GM23338 (cell line): Measurements from ENCODE around the gene DUSP7. TPM values are rescaled to one million over a fixed set of nuclear protein-coding genes. Genes with fewer than 3 reads are reported as not detected.

ENCODE experiments used
- ATAC-seq: fragments of 200-7000 bp; cut with Tn5 transposase; 3 replicates; pipeline ENCODE4 v1.9.1; 2020
- DNase-seq: peaks from one replicate; pipeline ENCODE4 v3.0.0-alpha.2; 2015; ENCODE audit warnings: low spot score
- H2AFZ ChIP-seq: fragments of 200-600 bp; sonication (generic); 2 replicates; pipeline ENCODE4 v1.8.0; 2016; ENCODE audit warnings: antibody characterized with exemption, mild to moderate bottlenecking, moderate library complexity
- H3F3A ChIP-seq: fragments of 200-600 bp; sonication (generic); replicated peaks from 2 replicates; pipeline ENCODE4 v1.8.0; 2017; ENCODE audit warnings: antibody characterized with exemption, mixed run types, low read depth
- H3K27ac ChIP-seq: fragments of 200-600 bp; sonication (generic); 2 replicates; pipeline ENCODE4 v1.6.1; 2016; ENCODE audit warnings: low read depth
- H3K27me3 ChIP-seq: fragments of 200-600 bp; sonication (generic); 2 replicates; pipeline ENCODE4 v1.8.0; 2016; ENCODE audit warnings: mild to moderate bottlenecking, mixed run types, moderate library complexity; ENCODE audit not compliant: insufficient read depth
- H3K36me3 ChIP-seq: fragments of 200-600 bp; sonication (generic); 2 replicates; pipeline ENCODE4 v1.8.0; 2016; ENCODE audit warnings: mild to moderate bottlenecking; ENCODE audit not compliant: insufficient read depth
- H3K4me1 ChIP-seq: fragments of 200-600 bp; sonication (generic); 2 replicates; pipeline ENCODE4 v1.8.0; 2016; ENCODE audit warnings: mild to moderate bottlenecking, moderate library complexity; ENCODE audit not compliant: insufficient read depth
- H3K4me2 ChIP-seq: fragments of 200-600 bp; sonication (generic); 2 replicates; pipeline ENCODE4 v1.7.1; 2017; ENCODE audit warnings: mixed run types
- H3K4me3 ChIP-seq: fragments of 200-600 bp; sonication (generic); 2 replicates; pipeline ENCODE4 v1.6.1; 2016; ENCODE audit warnings: mixed run types
- H3K79me2 ChIP-seq: fragments of 200-600 bp; sonication (generic); replicated peaks from 2 replicates; pipeline ENCODE4 v1.8.0; 2017; ENCODE audit warnings: mild to moderate bottlenecking; ENCODE audit not compliant: insufficient read depth
- H3K9me2 ChIP-seq: fragments of 200-600 bp; sonication (generic); 2 replicates; pipeline ENCODE4 v1.8.0; 2017; ENCODE audit not compliant: insufficient read depth
- H4K20me1 ChIP-seq: fragments of 200-600 bp; sonication (generic); replicated peaks from 2 replicates; pipeline ENCODE4 v1.8.0; 2017; ENCODE audit warnings: mild to moderate bottlenecking; ENCODE audit not compliant: insufficient read depth
- H3K27ac Mint-ChIP-seq: 2 replicates; pipeline ENCODE4 v1.8.0; 2020; ENCODE audit warnings: inconsistent platforms, mild to moderate bottlenecking, moderate library complexity, mixed read lengths
- H3K27me3 Mint-ChIP-seq: 3 replicates; pipeline ENCODE4 v1.8.0; 2022; ENCODE audit warnings: low read depth, mild to moderate bottlenecking, moderate library complexity, mixed read lengths, inconsistent platforms; ENCODE audit not compliant: insufficient read depth, poor library complexity
- H3K36me3 Mint-ChIP-seq: 3 replicates; pipeline ENCODE4 v1.8.0; 2021; ENCODE audit warnings: low read depth, mild to moderate bottlenecking, inconsistent platforms, moderate library complexity, mixed read lengths
- H3K4me1 Mint-ChIP-seq: 3 replicates; pipeline ENCODE4 v1.8.0; 2020; ENCODE audit warnings: mild to moderate bottlenecking, inconsistent platforms, mixed read lengths
- H3K4me3 Mint-ChIP-seq: 3 replicates; pipeline ENCODE4 v1.8.0; 2021; ENCODE audit warnings: moderate library complexity, mild to moderate bottlenecking, inconsistent platforms, mixed read lengths
- H3K9me3 Mint-ChIP-seq: 3 replicates; pipeline ENCODE4 v1.8.0; 2020; ENCODE audit warnings: moderate library complexity, mild to moderate bottlenecking, inconsistent platforms, mixed read lengths
- CREB1 ChIP-seq: fragments of 250-450 bp; sonication (Bioruptor Pico); IDR thresholded peaks from 2 replicates; pipeline ENCODE4 v1.5.0; 2020; ENCODE audit warnings: low read depth, mild to moderate bottlenecking, moderate library complexity
- CTCF ChIP-seq, 2 experiments: fragments of 200-600 bp in 1 of 2; sonication (generic) in 1 of 2; conservative IDR thresholded peaks; 2 replicates each; pipeline versions ENCODE4 v1.5.1 to v1.6.1; 2016 to 2017; ENCODE audit warnings: antibody characterized with exemption in 2 of 2, low read depth in 2 of 2, mild to moderate bottlenecking in 2 of 2, moderate library complexity in 1 of 2
- EZH2 ChIP-seq: fragments of 200-600 bp; sonication (generic); IDR thresholded peaks from one replicate; pipeline ENCODE4 v1.8.0; 2017; ENCODE audit warnings: antibody characterized with exemption, mild to moderate bottlenecking, low read depth; ENCODE audit not compliant: unreplicated experiment
- JUNB ChIP-seq: IDR thresholded peaks from one replicate; pipeline ENCODE4 v1.6.1; 2016; ENCODE audit warnings: antibody characterized with exemption; ENCODE audit not compliant: unreplicated experiment
- REST ChIP-seq: IDR thresholded peaks from one replicate; pipeline ENCODE4 v1.6.1; 2018; ENCODE audit warnings: antibody characterized with exemption; ENCODE audit not compliant: unreplicated experiment
- STAT1 ChIP-seq: IDR thresholded peaks from one replicate; pipeline ENCODE4 v1.6.1; 2016; ENCODE audit warnings: antibody characterized with exemption; ENCODE audit not compliant: unreplicated experiment
- ZNF114 ChIP-seq: fragments of 250-450 bp; sonication (Bioruptor Pico); IDR thresholded peaks from 2 replicates; pipeline ENCODE4 v1.5.0; 2020; ENCODE audit warnings: mild to moderate bottlenecking, moderate library complexity
- polyA plus RNA-seq: library from polyadenylated mRNA; unstranded; fragments of >200 nt; fragmentation: Nextera tagmentation; extraction: Ambion mirVana; gene quantifications from 2 replicates; pipeline ENCODE4 v1.2.1, GENCODE V29; 2016
- total RNA-seq: library from RNA; depleted of rRNA; stranded (reverse); fragments of >200 nt; shearing (Covaris generic); gene quantifications from 2 replicates; pipeline ENCODE4 v1.2.3, GENCODE V29; 2014
- TF ChIP-seq, protein P1 (sequence below): fragments of 250-450 bp; sonication (Bioruptor Pico); IDR thresholded peaks from 2 replicates; pipeline ENCODE4 v1.5.0; 2020; ENCODE audit warnings: mild to moderate bottlenecking, moderate library complexity

Gene DUSP7
- total and polyA plus RNA-seq, 2 experiments from 2014 or later, result 5.6 to 14.7 TPM

- TF ChIP-seq REST (no peak), JUNB (no peak), EZH2 (no peak), ZNF114 (CRISPR knock-in tag) (no peak)
- TF ChIP-seq, protein P1, sequence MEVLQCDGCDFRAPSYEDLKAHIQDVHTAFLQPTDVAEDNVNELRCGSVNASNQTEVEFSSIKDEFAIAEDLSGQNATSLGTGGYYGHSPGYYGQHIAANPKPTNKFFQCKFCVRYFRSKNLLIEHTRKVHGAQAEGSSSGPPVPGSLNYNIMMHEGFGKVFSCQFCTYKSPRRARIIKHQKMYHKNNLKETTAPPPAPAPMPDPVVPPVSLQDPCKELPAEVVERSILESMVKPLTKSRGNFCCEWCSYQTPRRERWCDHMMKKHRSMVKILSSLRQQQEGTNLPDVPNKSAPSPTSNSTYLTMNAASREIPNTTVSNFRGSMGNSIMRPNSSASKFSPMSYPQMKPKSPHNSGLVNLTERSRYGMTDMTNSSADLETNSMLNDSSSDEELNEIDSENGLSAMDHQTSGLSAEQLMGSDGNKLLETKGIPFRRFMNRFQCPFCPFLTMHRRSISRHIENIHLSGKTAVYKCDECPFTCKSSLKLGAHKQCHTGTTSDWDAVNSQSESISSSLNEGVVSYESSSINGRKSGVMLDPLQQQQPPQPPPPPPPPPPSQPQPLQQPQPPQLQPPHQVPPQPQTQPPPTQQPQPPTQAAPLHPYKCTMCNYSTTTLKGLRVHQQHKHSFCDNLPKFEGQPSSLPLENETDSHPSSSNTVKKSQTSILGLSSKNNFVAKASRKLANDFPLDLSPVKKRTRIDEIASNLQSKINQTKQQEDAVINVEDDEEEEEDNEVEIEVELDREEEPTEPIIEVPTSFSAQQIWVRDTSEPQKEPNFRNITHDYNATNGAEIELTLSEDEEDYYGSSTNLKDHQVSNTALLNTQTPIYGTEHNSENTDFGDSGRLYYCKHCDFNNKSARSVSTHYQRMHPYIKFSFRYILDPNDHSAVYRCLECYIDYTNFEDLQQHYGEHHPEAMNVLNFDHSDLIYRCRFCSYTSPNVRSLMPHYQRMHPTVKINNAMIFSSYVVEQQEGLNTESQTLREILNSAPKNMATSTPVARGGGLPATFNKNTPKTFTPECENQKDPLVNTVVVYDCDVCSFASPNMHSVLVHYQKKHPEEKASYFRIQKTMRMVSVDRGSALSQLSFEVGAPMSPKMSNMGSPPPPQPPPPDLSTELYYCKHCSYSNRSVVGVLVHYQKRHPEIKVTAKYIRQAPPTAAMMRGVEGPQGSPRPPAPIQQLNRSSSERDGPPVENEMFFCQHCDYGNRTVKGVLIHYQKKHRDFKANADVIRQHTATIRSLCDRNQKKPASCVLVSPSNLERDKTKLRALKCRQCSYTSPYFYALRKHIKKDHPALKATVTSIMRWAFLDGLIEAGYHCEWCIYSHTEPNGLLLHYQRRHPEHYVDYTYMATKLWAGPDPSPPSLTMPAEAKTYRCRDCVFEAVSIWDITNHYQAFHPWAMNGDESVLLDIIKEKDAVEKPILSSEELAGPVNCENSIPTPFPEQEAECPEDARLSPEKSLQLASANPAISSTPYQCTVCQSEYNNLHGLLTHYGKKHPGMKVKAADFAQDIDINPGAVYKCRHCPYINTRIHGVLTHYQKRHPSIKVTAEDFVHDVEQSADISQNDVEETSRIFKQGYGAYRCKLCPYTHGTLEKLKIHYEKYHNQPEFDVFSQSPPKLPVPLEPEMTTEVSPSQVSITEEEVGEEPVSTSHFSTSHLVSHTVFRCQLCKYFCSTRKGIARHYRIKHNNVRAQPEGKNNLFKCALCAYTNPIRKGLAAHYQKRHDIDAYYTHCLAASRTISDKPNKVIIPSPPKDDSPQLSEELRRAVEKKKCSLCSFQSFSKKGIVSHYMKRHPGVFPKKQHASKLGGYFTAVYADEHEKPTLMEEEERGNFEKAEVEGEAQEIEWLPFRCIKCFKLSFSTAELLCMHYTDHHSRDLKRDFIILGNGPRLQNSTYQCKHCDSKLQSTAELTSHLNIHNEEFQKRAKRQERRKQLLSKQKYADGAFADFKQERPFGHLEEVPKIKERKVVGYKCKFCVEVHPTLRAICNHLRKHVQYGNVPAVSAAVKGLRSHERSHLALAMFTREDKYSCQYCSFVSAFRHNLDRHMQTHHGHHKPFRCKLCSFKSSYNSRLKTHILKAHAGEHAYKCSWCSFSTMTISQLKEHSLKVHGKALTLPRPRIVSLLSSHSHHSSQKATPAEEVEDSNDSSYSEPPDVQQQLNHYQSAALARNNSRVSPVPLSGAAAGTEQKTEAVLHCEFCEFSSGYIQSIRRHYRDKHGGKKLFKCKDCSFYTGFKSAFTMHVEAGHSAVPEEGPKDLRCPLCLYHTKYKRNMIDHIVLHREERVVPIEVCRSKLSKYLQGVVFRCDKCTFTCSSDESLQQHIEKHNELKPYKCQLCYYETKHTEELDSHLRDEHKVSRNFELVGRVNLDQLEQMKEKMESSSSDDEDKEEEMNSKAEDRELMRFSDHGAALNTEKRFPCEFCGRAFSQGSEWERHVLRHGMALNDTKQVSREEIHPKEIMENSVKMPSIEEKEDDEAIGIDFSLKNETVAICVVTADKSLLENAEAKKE (CRISPR knock-in tag), result no peak
These were observed 30.3 kb downstream of the DUSP7 start (continued) for GRCh38 chr3:52026041-52026440.

- Histone ChIP-seq H3K4me2 (no peak overlapping the region), H3K79me2 (no peaks in the 10 kb centered on the region), H3K9me2 (no peaks in the 10 kb centered on the region), H3K36me3 (no peaks in the 10 kb centered on the region), H3K4me1 (peaks cover 3% of the 10 kb centered on the region; the same call in 1 of the 2 replicates), H3K4me3 (no peak overlapping the region), H3K27me3 (no peaks in the 10 kb centered on the region), H3K27ac (no peak overlapping the region), H3F3A (no peaks in the 10 kb centered on the region), H2AFZ (no peak overlapping the region), H4K20me1 (no peaks in the 10 kb centered on the region)
- no peaks in the 10 kb centered on the region for H3K9me3 Mint-ChIP-seq
- H3K4me3 Mint-ChIP-seq, result no peak overlapping the region
- DNase-seq, result no peak
- peaks cover 12% of the 10 kb centered on the region for H3K27me3 Mint-ChIP-seq
- H3K36me3 Mint-ChIP-seq, result no peaks in the 10 kb centered on the region
- no peak for ATAC-seq
- H3K27ac Mint-ChIP-seq, result no peak overlapping the region
- peaks cover 11% of the 10 kb centered on the region for H3K4me1 Mint-ChIP-seq
- no peak for TF ChIP-seq ZNF114 (CRISPR knock-in tag)
- TF ChIP-seq CTCF (conservative IDR thresholded peaks at IDR 0.05; ENCODE audit: low read depth in 2 of 2), result no peak
- TF ChIP-seq CREB1 (CRISPR knock-in tag), result no peak
- no peak for TF ChIP-seq STAT1
These were observed 30.9 kb downstream of the DUSP7 start for GRCh38 chr3:52025453-52025852.
